OCI-LY3 (cell line): Measurements from ENCODE around the gene DOCK9.

Experiments
- CTCF ChIP-seq: fragments of 200-600, 300-600 bp; sonication (generic); IDR thresholded peaks from 2 replicates; pipeline ENCODE4 v1.5.1; 2014; ENCODE audit warnings: antibody characterized with exemption, low read length, low read depth
- EZH2phosphoT487 ChIP-seq: fragments of 200-600 bp; shearing (Covaris generic); IDR thresholded peaks from 2 replicates; pipeline ENCODE4 v1.6.1; 2018; ENCODE audit warnings: antibody characterized with exemption, mixed run types, low read depth

GRCh38 chr13:98915563-98915962, 62.3 kb downstream of the DOCK9 start:
- TF ChIP-seq EZH2phosphoT487 (no peak), CTCF (no peak)
